Medulla oblongata (tissue), 1 donor: Measurements from ENCODE around the gene ERMARD.

Source experiments
- DNase-seq: peaks from one replicate; pipeline ENCODE4 v3.0.0-alpha.2; 2015; ENCODE audit errors: extremely low spot score

Gene ERMARD

DNA sequence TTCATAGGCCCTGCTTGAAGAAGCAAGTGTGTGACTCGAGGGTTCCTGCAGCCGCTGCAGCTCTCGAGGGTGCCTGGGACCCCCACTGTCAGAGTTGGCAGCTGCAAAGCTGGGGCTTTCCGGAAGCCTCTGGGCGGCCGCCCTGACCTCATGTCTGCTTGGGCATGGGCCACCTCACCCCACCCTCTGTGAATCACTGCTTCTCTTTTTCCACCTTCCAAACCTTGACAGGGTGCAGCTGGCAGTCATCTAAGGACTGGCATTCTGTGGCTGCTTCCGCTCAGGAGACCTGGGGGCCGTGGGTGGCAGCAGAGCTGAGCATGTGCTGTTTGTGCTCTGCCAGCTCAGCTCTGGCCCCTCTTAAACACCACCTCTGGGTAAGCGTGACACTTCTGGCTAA lies 32.0 kb downstream of the ERMARD start:
- DNase-seq = no peak

DNA sequence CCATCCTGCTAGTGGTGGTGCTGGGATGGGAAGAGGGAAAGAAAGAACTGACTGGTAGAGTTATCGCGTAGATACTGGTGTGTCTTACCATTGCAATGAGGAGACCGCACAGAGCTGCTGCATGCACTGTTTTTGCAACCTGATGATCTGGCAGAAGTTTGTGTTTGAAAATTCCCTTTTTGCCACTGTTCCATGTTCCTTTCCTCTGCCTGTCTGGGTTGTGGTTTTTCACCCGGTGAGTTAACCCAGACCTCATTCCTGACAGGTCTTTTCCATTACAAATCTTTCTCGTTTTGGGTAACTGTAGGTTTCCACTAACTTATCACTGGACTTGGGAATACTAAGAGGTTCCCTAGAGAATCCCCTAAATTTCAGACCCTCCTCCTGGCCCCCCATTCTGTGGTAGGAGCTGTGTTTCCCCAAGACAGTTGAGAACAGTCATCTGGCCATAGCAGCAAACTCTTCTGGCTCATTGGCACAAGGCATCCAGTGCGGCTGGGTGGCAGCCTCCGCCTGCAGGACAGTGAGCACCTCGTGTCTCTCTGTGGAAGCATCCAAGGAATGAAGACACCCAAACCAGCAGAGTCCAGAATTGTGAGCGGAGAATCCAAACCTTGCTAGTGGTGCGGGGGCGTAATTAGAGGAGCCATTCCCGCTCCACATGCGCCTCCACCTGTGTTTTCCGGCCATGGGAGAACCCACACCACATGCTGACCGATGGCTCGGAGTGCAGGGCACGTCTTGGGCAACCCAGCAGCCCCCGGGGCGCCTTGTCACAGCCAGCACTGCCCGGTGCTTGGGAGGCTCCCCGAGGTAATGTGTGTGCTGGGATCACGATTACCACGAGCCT lies 32.8 kb downstream of the ERMARD start:
- no peak for DNase-seq

DNA sequence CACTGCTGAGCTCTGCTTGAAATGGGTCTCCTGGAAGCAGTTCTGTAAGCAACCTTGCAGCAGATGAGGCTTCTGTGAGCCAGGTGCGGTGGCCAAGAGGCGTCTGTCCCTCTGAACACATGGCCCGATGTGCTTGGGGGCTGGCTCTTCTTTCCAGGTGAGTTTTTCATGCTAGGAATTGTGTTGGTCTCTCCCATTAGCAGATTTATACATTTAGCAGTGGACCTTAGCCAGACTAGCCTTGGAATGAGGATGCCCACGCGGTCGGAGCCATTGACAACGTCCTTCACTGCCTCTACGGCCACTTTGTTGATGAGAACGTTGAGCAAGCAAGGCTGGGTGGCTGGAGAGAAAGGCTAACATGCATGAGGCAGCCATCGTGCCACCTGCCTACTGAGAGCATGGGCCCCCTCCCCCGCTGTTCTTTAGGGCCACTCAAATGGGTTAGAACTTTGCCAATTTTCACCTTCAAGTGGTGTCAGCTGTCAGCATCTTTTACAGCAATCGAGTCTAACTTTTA lies 33.5 kb downstream of the ERMARD start:
- DNase-seq = no peak

DNA sequence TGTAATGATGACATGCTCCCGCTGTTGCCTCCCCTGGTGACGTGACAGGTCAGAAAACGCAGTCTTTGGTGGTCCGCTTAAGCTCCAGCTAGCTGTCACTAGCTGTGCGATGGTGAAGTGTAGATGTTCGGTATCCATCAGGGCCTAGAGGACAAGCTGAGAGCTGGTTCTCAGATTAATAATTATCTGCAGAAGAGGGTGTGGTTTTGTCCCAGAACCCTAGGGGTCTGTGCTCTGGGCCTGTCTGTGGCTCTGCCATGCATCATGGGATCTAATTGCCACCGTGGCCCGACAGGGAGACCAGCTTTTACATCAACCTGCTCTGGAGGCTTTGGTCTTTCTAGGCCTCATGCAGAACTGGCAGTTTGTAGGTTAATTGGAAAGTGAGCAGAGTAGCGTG lies 34.1 kb downstream of the ERMARD start:
- no peak for DNase-seq

DNA sequence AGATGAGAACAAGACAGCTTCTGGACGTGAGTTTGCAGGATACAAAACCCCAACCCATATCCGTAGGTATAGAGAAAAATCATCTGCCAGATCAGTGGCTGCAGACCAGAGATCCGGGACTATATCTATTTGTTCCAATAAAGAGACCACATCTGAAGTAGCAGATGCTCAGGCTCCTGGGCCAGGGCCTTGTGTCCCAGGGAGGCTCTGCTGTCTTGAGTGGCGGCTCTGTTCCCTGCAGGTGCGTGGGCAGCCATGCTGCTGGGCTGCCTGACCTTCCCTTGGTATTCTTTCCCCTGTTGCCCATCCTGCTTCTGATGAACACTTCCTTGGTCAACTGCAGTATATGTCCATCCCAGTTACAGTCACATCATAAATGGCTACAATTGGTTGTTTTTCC lies 34.9 kb downstream of the ERMARD start:
- DNase-seq = no peak

DNA sequence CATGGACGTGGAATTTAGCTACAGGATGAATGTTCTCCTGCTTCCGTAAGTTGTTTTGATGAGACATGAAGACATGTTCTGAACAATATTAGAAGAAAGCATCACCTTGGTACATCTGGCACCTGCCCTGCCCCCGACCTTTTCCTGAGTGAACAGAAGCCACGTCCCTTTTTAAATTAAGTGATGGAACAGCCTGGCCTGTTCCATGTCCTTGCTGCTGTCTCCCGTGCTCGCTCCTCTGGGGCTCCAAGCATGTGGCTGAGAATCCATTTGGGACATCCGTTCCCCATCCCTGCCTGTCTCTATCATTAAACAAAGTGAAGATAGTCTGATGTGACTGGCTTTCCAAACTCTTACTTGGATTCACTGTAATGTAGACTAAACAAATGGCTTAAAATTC lies 36.4 kb downstream of the ERMARD start:
- DNase-seq = no peak

DNA sequence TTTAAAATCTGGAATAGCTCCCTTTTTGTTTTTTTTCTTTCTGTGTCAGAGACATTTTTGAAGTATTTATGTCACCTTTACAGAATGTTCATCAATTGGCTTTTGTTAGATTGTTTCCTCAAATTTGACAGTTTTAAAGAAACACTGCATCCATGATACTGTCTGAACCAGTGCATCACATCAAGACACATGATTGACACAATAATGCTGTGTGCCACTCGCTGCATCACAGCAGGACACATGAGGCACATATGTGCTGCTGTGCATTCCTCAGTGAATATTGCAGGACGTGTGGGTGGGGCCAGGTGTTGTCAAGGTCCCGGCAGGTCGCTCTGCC lies 37.4 kb downstream of the ERMARD start:
- no peak for DNase-seq

DNA sequence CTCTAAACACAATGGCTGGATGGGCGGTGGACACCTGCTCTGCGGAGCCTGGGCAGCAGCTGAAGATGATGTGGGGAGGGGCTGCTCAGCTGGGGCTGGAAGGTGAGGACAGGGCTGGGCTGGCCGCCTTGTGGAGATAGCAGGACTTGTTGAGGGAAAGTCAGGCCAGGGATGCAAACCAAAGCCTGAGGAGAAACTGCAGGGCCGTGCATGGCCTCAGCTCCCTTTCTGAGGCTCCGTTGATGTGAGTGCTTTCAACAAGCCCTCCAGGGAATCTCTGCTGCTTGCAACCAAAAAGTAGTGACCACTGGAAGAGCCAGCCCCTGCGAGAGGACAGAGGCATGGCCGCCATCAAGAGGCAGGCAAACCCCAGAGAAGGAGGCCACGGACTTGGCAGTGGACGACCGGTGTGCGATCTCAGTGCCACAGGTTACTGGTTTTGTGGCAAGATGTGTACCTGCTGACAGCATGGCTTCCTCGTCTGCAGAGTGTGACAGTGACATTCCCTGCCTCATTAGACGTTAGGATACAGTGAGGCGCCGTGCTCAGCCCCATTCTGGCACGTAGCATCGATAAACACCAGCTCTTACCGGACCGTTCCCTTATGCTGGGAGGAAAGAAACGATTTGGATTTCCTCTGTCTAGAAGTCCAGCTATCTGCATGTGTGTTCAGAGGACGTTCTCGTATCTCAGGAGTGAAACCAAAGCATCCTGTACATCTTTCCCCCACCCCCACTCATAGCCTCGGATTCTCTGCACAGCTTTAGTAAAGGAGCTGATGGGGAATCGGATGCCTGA lies 37.9 kb downstream of the ERMARD start:
- DNase-seq = no peak

DNA sequence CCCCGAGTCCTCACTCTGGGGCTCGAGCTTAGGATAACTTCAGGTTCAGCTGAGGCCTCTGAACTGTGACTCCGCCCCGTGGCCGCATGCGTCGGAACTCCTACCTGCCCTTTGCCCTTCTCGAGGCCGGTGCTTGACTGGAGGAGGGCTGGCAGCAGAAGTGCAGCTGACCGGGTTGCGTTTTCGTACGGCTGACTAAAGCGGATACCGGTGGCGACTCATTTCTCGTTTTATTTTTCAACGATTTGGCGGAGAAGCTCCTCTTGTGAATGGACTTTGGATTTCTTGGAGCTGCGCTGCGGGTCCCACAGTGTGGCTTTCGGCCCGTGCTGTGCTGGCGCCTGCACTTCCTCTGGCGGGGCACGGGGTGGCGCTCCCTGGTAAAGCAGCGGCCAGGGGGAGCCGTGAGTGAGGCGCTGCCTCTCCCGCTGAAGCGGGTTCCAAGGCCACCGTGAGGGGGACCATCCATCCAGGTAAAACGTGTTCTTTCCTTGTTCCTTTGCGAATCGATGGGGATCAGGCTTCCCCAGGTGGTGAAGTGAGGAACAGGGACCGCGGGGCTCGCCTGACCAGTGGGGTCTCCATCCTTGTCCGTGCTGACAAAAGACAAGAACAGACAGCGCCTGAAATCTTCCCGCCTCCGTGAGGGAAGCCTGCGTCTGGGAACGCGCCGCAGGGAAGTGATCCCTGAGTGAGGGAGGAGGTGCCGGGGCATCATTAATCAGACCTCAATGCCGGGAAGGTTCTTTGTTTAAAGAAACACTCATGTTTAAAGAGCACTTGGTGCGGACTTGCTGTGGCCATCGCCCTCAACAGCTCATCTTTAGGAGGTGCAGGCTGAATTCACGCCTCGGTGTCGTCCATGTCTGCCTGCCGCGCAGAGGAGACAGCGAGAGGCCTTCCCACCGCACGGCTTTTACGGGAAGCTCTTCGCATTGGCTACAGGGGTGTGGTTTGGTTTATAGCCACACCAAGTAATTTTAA lies 38.8 kb downstream of the ERMARD start:
- peak; percentile 78 for DNase-seq

DNA sequence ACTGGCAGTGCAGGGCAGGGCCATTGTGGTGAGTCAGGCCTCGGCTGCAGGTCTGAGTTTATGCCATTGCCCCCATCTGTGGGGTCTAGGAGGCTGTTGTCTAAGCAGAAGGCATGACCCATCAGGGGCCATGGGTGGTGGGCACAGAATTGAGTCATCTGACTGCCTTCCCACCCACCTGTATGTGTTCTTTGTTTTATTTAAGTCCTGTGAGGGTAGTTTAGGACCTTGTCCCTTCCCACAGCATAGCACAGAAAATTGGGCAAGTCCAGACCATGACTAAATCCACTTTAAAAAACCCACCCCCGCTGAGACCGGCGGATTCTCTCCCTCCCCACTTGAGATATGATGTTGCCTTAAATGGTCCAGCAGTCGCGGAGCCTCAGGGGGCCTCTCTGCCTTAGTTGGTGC lies 40.3 kb downstream of the ERMARD start:
- no peak for DNase-seq

DNA sequence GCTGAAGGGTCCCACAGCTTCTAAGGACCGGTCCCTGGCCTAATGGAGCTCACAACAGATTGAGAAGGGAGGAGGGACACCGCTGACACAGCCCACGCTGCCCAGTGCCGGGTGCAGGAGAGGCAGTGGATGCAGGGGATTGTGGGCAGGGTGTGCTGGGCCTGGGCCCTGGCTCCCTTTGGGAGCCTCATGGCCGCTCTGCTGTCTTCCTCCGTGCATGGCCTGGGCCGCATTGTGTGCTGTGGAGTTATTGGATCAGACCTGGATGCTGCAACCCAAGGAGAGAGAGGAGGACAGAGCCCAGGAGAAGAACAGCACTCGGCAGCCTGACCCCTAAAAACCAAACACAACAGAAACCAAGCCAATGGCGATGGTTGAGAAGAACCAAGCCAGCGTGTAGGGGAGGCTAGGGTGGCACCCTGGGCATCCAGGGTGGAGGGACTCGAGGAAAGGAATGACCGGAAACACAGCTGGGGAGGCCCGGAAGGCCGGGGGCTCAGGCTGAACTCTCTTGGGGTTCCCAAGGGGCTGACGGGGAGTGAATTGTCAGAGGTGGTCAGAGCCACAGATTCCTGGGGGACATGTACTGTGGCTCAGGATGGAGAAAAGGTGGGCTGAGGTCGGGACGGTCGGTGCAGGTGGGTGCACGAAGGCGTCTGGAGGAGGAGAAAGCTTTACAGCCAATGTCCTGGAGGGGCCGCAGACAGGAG lies 41.0 kb downstream of the ERMARD start:
- no peak for DNase-seq

DNA sequence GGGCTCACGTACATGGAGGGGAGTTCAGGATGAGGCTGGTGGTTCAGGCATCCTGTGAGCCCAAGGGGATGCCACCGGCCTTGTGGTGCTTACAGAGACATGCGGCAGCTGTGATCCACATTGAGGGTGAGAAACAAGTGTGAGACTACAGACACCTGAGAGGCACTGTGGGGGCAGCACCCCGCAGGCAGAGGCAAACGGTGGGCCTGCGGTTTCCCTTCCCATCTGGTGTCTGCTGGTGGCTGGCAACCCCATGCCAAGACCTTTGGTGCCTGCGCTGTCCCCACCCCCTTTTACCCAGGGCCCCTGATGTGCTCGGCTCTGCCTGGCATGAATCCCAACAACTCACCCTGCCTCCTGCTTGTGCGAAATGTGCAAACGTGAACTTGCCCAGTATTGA lies 42.0 kb downstream of the ERMARD start:
- DNase-seq = no peak

DNA sequence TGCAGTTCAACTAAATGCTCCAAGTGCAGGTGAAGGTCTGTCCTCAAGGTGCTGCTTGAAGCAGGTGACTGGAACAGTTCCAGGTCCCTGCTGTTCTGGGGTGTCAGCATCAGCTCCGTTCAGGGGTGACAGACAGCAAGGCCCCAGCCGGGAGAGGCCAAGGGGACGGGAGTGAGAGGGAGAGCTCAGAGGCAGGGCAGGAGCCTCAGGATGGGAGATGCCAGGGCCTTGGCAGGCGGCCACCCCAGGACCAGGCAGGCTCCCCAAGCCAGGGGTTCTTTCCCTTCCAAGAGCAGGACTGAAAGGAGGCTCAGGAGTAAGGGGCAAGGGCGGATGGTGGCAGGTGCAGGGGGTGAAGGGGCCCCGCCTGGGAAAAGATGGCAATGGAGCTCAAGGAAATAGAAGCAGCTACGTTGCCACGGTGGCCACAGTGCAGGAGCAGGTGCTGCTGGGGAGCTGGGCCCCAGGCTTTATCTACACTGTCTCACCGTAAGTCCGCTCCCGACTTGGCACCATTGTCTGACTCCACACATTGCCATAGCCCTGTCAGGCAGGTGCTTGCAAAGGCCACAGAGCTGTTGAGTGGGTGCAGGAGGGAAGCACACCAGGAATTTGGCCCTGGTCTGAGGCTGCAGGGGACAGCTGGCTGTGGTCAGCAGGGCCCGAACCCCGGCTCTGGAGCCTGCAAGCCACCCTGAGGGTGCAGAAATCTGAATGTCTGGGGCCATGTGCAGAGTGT lies 43.1 kb downstream of the ERMARD start:
- DNase-seq = no peak

DNA sequence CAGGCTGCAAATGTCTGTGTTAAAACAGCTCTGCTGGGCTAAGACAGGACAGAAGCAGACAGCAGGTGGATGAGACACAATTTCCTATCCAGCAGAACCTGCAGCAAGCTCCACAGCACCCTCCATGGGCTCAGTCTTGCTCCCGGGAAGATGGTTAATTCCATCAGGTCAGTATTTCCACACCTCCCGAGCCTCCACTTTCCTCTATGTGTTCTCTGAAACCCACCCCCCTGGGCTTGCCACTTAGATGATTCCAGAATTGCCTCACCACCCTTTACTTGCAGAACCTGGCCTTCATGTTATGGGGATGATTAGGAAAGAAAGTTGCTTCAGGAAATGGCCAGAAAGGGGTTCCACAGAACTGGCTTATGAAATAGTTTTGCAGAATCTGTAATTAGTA lies 43.8 kb downstream of the ERMARD start:
- DNase-seq = no peak

DNA sequence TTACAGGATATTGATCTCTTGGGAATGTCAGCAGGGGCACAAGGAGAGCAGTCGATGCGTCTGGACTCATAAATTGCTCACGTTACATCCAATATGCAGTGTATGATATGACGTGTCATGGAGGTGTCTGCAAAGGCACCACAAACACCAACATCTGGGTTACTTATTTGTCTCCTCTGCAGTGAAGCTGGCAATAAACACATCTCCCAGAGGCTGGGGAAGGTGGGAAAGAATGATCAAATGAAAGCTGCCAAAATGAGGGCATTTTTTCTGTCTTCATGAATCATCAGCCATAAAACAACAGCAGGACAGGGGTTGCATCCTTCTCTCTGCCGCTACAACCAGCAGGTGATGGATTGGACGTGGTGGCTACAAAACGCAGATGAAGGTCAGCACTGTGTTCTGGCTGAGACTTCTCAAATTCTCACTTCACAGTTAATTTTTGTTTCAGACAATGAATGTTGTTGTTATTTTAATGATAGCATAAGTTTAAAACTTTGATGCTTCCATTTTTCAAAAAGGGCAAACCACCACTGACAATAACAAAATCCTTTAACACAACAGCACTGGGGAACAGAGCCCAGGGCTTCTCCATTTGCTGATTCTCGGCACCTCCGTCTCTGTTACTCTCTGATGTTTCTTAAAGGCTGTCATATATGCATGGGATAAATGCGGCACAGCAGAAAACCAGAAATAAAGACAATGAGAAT lies 47.5 kb downstream of the ERMARD start:
- DNase-seq = no peak

DNA sequence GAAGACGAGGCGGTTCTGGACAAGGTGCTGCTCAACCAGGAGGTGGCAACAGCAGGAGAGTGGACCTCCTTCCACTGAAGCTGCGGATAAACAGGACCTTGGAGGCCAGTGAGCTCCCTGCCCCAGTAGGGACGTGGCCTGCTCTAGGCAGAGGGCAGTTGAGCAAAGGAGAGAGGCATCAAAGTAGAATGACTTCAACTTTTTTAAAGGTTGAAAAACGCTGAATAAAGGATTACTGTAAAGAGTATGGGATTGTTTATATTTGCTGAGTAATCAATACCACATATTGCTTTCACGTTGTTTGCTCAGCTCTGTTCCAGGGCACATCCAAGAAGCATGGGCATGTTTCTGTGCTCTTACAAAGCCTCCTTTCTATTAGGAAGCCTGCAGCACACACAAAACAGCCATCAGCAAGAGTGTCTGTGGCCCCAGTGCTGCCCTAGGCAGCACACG lies 48.1 kb downstream of the ERMARD start:
- DNase-seq = peak; percentile 73

DNA sequence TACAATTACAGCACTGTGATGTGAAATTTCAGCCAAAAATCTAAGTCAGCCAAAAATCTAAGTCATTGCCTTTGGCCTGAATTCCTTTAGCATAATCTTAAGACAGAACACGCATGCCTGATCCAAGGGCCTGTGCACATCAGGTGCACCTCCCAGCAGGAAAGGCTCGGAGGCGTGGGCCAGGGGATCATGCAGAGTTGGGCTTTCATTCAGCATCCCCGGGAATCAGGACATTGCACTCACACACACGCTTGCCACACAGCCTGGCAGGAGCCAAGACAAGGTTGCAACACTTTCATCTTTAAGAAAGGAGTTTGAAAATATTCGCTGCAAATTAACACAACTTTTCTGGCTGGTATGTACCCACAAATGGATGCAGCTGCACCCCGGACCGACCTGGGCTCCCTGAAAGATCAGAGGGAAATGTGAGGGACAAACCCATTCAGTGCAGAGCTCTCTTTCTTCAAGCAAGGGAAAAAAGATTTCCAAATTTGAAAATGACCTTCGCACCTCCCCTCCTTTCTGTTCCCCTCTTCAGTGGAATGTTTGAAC lies 48.8 kb downstream of the ERMARD start:
- DNase-seq = no peak

DNA sequence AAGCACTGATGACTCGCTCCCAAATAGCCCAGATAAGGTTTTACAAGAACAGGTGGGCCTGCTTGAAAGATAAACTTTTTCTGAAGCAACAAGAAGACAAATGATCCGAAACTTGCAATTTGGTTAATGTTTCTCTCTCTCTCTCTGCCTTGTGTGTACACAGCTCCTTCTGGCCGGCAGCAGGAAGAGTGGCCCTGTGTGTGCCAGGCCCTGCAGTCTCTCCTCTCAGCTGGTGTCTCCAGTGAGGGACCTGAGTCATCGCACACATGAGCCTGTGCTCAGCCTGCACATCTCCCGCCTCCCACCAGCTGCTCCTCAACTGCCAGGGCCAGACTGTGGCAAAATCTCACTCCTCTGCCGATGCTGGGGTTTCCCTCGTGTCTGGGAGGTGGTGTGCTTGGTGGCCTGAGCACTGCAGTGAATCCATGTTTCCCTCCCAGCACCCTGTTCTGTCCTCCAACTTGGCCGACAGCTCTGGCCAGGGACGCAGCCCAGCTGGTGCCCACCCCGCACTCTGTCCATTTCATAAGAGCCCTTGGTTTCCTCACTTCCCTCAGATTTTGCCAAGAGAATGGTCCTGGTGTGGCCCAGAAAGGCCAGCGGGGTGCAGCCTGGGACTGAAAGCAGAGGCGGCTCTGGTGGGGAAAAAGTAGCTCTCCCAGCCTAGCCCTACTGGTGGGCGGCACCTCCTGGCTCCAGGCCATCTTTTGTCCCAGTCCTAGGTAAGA lies 49.4 kb downstream of the ERMARD start:
- peak; percentile 63 for DNase-seq
